ENCODE data around the gene MOK.

Gene MOK

DNA sequence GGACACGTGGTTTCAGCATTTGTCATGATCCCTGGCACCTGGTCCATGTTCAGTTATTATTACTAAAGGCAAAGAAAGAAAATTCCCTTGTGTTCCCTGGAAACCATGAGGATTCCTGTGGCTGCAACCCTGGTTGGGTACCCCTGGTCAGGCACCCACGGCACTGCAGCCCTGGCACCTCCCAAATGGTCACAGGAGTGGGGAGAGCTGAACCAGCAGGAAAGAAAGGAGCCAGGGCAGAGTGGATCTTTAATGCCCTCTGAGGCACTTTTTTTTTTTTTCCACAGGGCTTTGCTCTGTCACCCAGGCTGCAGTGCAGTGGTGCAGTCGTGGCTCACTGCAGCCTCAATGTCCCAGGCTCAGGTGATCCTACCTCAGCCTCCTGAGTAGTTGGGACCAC, 40.3 kb upstream of the MOK start:
- no peak overlapping the region for H3K4me3 ChIP-seq (ENCODE audit: low read length)
- DNase-seq (ENCODE audit: low read depth): no peak
- no peak for TF ChIP-seq CTCF (conservative IDR thresholded peaks at IDR 0.05; ENCODE audit: low read depth, low read length)

DNA sequence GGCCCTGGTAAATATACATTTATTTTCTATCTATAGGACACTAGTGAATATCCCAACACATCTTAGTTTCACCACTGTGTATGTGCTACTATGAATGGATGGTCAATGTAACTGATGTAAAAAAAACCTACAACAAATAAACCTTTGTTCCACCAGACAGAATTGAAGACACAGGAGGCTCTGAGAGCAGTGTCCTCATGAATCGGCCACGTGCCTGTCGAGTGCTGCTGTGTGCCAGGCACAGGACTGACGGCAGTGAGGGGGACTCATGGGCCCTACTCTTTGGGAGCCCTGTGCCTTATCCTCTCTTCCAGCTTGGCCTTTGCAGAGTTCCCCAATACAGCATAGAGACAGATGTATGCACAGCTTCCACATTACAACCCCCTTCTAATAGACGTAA, 39.5 kb upstream of the MOK start:
- no peak for TF ChIP-seq CTCF (conservative IDR thresholded peaks at IDR 0.05; ENCODE audit: low read depth, low read length)
- no peak overlapping the region for H3K4me3 ChIP-seq (ENCODE audit: low read length)
- DNase-seq (ENCODE audit: low read depth): no peak

- H3K4me3 ChIP-seq (ENCODE audit: low read length): no peak overlapping the region
- no peak for TF ChIP-seq CTCF (conservative IDR thresholded peaks at IDR 0.05; ENCODE audit: low read depth, low read length)
- DNase-seq (ENCODE audit: low read depth): no peak
Measured at GRCh38 chr14:102344084-102344483, 39.1 kb upstream of the MOK start.

DNA sequence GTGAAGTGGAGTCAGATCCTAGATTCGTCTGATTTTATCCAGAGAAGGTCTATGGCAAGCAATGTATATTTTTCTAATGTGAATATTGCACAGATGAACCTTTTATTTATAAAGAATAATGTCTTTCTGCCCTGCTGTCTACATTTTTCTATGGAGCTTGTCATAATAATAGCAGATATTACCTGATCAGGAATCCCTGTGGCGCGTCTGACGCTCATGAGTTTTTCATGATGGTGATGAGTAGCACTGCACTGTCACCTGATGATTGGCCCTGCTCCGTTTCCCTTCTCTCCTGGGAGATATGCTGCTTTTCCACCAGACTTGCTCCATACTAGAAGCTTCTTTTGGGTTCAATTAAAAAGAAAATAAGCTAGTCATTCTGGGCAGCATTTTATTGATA, 37.3 kb upstream of the MOK start:
- no peak overlapping the region for H3K4me3 ChIP-seq (ENCODE audit: low read length)
- no peak for DNase-seq (ENCODE audit: low read depth)
- no peak for TF ChIP-seq CTCF (conservative IDR thresholded peaks at IDR 0.05; ENCODE audit: low read depth, low read length)

- DNase-seq (ENCODE audit: low read depth): no peak
Measured at GRCh38 chr14:102341566-102341965, 36.6 kb upstream of the MOK start.

GRCh38 chr14:102338724-102339123, 33.8 kb upstream of the MOK start:
- no peak for TF ChIP-seq CTCF (conservative IDR thresholded peaks at IDR 0.05; ENCODE audit: low read depth, low read length)

More at GRCh38 chr14:102341566-102341965, 36.6 kb upstream of the MOK start:
- H3K4me3 ChIP-seq (ENCODE audit: low read length): no peak overlapping the region
- TF ChIP-seq CTCF (conservative IDR thresholded peaks at IDR 0.05; ENCODE audit: low read depth, low read length): no peak

GRCh38 chr14:102335163-102335562, 30.2 kb upstream of the MOK start:
- no peak for DNase-seq (ENCODE audit: low read depth)
- H3K4me3 ChIP-seq (ENCODE audit: low read length): no peak overlapping the region

More at GRCh38 chr14:102338724-102339123, 33.8 kb upstream of the MOK start:
- no peak overlapping the region for H3K4me3 ChIP-seq (ENCODE audit: low read length)
- DNase-seq (ENCODE audit: low read depth): no peak

More at GRCh38 chr14:102335163-102335562, 30.2 kb upstream of the MOK start:
- no peak for TF ChIP-seq CTCF (conservative IDR thresholded peaks at IDR 0.05; ENCODE audit: low read depth, low read length)

All from retinal pigment epithelial cell (primary cell).